ENCODE results near the gene TOM1L2. TPM values are rescaled to one million over a fixed set of nuclear protein-coding genes. Genes with fewer than 3 reads are reported as not detected.

Gene TOM1L2
- total and polyA plus RNA-seq, 2 donors (not counting 1 experiment from before 2014, with no cell fraction given): 33.9 to 35.9 TPM

- Histone ChIP-seq H3K9ac (ENCODE audit: insufficient read depth, low read length) (no peak overlapping the region), H3K4me2 (ENCODE audit: extremely low read depth, insufficient read depth, low read length) (no peak overlapping the region), H3K4me1 (ENCODE audit: control insufficient read depth, extremely low read depth, insufficient read depth, low read length) (peaks cover 32% of the 10 kb centered on the region), H3K27me3 (ENCODE audit: control insufficient read depth, insufficient read depth, low read length) (no peaks in the 10 kb centered on the region), H3K27ac (ENCODE audit: insufficient read depth, low read length) (no peak overlapping the region), H3K9me3 (ENCODE audit: control insufficient read depth, insufficient read depth, low read depth, low read length) (no peaks in the 10 kb centered on the region), H4K20me1 (ENCODE audit: control insufficient read depth, extremely low read depth, insufficient read depth, low read length) (no peaks in the 10 kb centered on the region), H2AFZ (ENCODE audit: low read length) (no peak overlapping the region), H3K4me3 (replicated peaks in 1 of 4; ENCODE audit: control extremely low read depth in 1 of 4, insufficient read depth in 1 of 4, low read depth in 3 of 4, low read length in 4 of 4) (no peak overlapping the region), H3K36me3 (ENCODE audit: control insufficient read depth, insufficient read depth, low read length) (peaks cover 3% of the 10 kb centered on the region), H3K79me2 (ENCODE audit: control insufficient read depth, insufficient read depth, low read length) (no peaks in the 10 kb centered on the region)
- no peak for DNase-seq (ENCODE audit: low read depth in 2 of 2)
- TF ChIP-seq EZH2 (IDR thresholded peaks at IDR 0.05; ENCODE audit: low read length, missing control alignments): no peak
These were observed 129.9 kb downstream of the TOM1L2 start for GRCh38 chr17:17842111-17842876.

GRCh38 chr17:17841601-17842025 lies 130.6 kb downstream of the TOM1L2 start:
- Histone ChIP-seq H3K4me2 (ENCODE audit: extremely low read depth, insufficient read depth, low read length) (no peak overlapping the region), H3K4me3 (replicated peaks in 1 of 4; ENCODE audit: control extremely low read depth in 1 of 4, insufficient read depth in 1 of 4, low read depth in 3 of 4, low read length in 4 of 4) (no peak overlapping the region), H3K9me3 (ENCODE audit: control insufficient read depth, insufficient read depth, low read depth, low read length) (no peaks in the 10 kb centered on the region), H3K9ac (ENCODE audit: insufficient read depth, low read length) (no peak overlapping the region), H4K20me1 (ENCODE audit: control insufficient read depth, extremely low read depth, insufficient read depth, low read length) (no peaks in the 10 kb centered on the region), H3K4me1 (ENCODE audit: control insufficient read depth, extremely low read depth, insufficient read depth, low read length) (peaks cover 35% of the 10 kb centered on the region), H3K36me3 (ENCODE audit: control insufficient read depth, insufficient read depth, low read length) (peaks cover 3% of the 10 kb centered on the region), H3K27ac (ENCODE audit: insufficient read depth, low read length) (peak overlapping the region; percentile 51), H3K79me2 (ENCODE audit: control insufficient read depth, insufficient read depth, low read length) (no peaks in the 10 kb centered on the region), H2AFZ (ENCODE audit: low read length) (no peak overlapping the region), H3K27me3 (ENCODE audit: control insufficient read depth, insufficient read depth, low read length) (no peaks in the 10 kb centered on the region)
- no peak for DNase-seq (ENCODE audit: low read depth in 2 of 2)
- TF ChIP-seq CTCF (conservative IDR thresholded peaks at IDR 0.05 in 1 of 2, IDR thresholded peaks at IDR 0.05 in 1 of 2; ENCODE audit: low read depth in 1 of 2, low read length in 2 of 2): no peak
- TF ChIP-seq EZH2 (IDR thresholded peaks at IDR 0.05; ENCODE audit: low read length, missing control alignments): no peak

GRCh38 chr17:17840751-17841591 lies 131.2 kb downstream of the TOM1L2 start:
- TF ChIP-seq CTCF (conservative IDR thresholded peaks at IDR 0.05 in 1 of 2, IDR thresholded peaks at IDR 0.05 in 1 of 2; ENCODE audit: low read depth in 1 of 2, low read length in 2 of 2) (no peak), EZH2 (IDR thresholded peaks at IDR 0.05; ENCODE audit: low read length, missing control alignments) (no peak)
- Histone ChIP-seq H3K4me2 (ENCODE audit: extremely low read depth, insufficient read depth, low read length) (no peak overlapping the region), H3K27ac (ENCODE audit: insufficient read depth, low read length) (peak overlapping the region; percentile 96), H3K4me3 (replicated peaks in 1 of 4; ENCODE audit: control extremely low read depth in 1 of 4, insufficient read depth in 1 of 4, low read depth in 3 of 4, low read length in 4 of 4) (no peak overlapping the region), H3K36me3 (ENCODE audit: control insufficient read depth, insufficient read depth, low read length) (no peaks in the 10 kb centered on the region), H3K9ac (ENCODE audit: insufficient read depth, low read length) (no peak overlapping the region), H3K4me1 (ENCODE audit: control insufficient read depth, extremely low read depth, insufficient read depth, low read length) (peaks cover 35% of the 10 kb centered on the region), H2AFZ (ENCODE audit: low read length) (no peak overlapping the region), H3K79me2 (ENCODE audit: control insufficient read depth, insufficient read depth, low read length) (peaks cover 3% of the 10 kb centered on the region), H3K9me3 (ENCODE audit: control insufficient read depth, insufficient read depth, low read depth, low read length) (no peaks in the 10 kb centered on the region), H4K20me1 (ENCODE audit: control insufficient read depth, extremely low read depth, insufficient read depth, low read length) (no peaks in the 10 kb centered on the region), H3K27me3 (ENCODE audit: control insufficient read depth, insufficient read depth, low read length) (no peaks in the 10 kb centered on the region)
- DNase-seq (ENCODE audit: low read depth in 2 of 2): peak; percentile 46 to 68

All from fibroblast of lung (primary cell).